ENCODE measurements around the gene PTPRN2.
"Not testable (repeated sequence)": the region's sequence is repeated elsewhere in the genome, so short reads cannot be mapped to it uniquely, and the experiment has no call there.

The PTPRN2 gene

DNA sequence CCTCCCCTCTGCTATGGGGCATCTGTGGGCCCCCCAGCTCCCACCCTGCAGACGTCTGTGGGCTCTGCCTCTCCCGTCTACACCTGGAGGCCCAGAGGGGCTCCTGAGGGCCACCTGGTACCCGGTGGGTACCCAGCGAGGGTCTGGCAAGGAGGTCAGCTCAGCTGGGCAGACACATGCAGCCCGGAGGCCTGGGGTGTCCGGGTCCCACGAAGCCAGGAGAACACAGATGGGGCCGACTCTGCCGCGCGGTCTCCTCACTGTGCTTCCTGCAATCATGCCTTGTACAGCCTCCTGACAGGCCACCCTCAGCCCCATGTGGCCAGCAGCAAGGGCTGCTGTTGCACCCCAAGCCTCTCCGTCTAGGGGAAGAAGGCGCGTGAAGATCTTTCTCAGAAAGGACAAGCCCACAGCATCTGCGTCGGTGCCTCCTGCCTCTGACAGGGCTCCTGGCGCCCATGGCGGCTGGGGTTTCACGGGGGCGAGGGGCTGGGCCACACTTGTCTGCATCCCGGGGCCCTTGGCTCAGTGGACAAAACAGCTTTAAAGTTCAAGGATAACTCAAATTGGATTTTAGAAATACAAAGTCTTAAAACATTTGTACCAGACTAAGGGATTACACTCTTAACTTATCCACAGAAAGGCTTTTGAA is 859.5 kb downstream of the PTPRN2 start:
- DNase-seq = no peak

DNA sequence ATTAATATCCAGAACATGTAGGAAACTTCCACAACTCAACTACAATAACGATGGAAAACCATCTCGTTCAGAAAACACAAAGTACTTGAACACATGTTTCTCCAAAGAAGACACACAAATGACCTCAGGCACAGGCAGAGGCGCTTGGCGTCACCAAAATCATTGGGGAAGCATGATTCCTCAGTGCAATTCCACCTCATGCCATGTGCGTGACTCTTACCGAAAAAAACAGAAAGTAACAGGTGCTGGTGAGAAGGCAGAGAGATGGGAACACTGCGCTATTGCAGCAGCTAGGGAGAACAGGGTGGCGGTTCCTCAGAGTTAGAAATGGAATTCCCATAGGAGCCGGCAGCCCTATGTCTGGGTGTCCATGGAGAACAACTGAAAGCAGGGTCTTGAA is 860.9 kb downstream of the PTPRN2 start:
- DNase-seq = no peak

DNA sequence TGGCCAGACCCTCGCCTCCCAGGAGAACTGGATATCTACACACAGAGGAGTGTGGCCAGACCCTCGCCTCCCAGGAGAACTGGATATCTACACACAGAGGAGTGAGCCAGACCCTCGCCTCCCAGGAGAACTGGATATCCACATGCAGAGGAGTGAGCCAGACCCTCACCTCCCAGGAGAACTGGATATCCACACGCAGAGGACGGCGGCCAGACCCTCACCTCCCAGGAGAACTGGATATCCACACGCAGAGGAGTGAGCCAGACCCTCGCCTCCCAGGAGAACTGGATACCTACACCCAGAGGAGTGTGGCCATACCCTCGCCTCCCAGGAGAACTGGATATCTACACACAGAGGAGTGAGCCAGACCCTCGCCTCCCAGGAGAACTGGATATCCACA is 862.3 kb downstream of the PTPRN2 start:
- not testable (repeated sequence) for DNase-seq

DNA sequence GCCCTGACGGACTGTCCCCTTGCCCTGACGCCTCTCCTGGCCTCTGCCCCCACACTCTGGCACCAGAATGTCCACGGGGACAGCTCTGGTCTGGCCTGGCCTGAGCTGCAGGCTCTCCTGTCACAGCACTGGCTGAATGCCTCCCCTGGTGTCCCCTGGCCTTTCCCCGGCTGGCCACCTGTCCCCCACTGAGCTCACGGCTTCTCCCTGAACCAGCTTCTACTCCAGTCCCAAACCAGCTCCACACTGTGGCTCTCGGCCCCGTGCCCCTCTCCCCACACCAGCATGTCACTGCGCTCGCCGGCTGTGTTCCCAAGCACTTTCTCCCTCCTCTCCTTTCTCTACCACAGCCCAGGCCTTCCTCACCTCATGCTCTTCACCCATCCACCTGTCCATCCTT is 864.4 kb downstream of the PTPRN2 start:
- no peak for DNase-seq

DNA sequence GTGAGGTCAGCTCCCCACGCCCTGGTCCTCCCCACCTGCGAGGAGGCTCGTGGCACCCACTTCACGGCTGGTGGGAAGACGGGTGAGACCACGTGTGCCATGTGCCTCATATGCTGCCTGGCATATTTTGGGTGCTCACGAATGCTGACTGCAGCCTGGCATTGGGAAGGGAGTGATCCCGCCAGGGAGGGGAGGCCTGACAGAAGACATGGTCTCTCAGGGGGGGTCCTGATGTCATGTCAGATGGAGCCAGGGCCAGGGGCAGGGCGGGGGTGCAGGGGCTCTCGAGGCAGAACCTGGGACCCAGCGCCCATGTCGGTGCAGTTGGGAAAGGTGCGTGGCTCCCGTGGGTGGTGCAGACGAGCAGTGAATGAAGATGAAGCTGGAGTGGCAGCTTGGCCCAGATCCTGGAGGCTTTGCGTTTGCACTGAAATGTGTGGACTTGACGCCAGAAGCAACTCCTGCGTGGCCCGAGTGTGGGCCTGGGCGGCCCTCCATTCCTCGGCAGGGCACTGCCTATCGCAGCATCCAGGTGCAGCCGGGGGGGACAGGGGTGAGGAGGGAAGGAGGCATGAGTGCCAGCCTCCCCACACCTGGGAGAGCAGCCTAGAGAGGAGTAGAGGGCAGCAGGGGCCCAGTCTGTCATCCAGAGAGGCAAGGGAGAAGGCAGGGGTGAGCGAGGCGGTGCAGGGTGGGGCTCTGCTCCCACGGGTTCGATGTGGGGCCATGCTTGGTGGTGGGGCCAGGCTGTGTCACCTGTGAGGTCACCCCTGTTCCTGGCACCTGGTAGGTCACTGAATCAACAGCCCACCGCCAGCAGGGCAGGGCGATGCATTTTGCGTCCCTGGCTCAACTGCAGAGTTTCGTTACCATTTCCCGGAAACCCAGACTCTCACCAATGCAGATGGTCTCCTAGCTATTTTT is 865.2 kb downstream of the PTPRN2 start:
- DNase-seq = no peak

DNA sequence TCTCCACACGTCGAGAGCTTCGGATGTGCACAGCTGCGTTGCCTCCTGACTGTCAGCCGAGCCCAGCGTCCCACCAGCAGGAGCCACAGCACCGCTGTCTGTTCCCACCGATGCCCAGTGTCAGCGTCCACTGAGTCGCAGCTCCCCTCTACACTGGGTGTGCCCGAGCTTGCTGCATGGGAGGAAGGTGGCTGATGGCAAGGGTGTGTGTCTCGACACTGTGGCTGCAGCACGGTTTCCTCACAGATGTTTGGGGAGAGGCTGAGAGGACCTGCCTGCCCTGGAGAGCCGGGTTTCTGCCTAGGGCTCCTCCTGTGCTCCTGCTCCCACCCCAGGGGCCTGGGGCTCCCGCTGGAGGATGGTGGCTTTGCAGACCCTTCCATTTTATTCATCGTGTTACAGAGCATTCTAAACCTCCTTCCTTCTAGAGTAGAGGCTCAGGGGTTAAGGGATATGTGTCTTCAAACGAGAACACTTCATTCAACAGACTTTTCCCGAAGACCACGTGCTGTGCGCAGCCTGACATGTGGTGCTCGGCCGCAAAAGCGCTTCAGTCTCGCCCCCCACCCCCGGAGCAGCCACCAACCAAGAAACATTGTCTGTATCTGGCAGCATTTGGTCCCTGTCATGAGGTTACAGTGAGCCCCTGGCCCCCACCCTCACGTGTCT is 866.0 kb downstream of the PTPRN2 start:
- DNase-seq = no peak

DNA sequence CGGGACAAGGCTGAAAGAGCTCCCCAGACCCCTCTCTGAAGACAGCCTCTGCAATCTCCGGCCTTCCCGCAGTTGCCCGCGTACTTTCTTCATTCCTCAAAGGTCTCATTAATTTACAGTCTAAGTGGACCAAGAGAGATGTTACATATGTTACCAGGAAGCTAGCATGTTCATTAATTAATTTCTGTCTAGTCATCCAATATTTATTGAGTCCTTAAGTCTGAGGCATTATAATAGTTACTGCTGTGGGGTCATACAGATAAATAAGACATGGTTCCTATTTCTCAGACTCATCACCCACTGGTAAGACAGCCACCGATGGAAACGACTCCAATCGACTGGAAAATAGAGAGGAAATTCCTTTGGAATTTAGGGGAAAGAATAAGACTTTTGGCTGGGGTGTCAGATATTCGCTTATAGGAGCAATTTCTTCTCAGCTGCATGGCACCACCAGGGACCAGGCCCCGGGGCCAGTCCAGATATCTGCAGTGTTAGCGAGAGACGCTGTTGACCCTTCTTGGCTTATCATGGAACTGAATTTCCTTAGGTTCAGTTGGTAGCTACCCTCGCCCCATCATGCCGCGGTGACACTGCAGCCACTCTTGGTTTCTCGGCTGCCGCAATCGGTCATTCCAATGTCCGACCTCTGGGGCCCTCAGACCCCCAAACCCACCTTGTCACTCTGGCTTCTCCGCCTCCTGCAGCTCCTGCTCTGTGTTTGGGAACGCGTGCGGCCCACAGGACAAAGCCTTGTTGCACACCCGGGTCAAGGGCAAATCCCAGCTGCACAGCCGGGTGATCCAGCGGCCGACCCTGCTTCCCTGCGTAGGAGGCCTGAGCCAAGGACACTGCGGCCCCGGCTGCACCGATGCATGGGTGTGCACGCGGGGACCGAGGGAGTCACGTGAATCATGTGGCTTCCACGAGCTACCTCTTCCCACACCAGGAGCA is 867.6 kb downstream of the PTPRN2 start:
- DNase-seq = no peak

DNA sequence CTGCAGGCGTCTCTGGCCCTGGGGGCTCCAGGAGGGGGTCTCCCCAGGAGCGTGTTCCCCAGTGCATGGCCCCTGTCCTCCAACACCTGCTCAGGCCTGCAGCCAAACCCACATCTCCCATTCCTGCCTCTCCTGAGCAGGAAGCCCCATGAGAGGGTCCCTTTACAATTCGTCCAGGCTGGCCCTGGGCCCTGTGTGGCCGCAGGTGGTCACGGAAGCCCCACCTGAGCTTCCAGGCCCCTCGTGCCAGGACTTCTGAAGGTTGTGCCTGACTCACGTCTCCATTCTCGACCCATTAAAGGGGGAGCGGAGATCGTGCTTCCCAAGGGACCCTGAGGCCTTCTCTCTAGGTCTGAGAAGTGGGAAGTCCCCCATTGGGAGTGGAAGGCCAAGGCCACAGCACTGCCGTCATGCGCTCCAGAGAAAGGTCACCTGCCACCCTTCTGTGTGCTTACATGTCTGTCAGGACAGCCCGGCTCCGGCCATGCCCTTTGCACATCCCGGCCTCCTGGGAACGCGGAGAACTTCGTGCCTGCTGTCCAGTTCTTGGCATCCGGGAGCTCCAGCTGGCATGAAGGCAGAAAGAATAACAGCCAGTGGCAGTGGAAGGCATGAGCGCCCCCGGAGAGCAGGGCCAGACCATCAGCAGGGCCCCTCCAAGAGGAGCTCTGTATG is 868.5 kb downstream of the PTPRN2 start:
- DNase-seq = no peak

DNA sequence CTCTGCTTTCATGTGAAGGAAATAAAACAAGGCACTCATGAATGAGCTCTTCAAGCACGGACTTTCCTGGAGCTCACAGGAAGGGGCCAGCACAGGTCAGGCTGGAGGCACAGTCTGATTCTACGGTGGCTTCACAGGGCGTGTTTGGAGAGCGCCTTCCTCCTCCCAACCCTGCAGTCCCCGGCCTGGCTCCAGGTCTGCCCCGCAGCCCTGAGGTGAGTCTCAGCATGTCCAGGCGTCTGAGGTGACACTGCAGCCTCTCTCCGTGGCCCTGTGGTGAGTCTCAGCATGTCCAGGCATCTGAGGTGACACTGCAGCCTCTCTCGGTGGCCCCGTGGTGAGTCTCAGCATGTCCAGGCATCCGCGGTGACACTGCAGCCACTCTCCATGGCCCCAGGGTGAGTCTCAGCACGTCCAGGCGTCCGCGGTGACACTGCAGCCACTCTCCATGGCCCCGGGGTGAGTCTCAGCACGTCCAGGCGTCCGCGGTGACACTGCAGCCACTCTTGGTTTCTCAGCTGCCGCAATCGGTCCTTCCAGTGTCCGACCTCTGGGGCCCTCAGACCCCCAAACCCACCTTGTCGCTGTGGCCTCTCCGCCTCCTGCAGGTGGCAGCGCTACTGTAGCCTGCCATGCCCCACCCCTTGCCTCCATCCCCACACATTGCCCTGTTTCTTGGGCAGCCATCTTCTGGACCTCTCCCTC is 869.2 kb downstream of the PTPRN2 start:
- DNase-seq = no peak

DNA sequence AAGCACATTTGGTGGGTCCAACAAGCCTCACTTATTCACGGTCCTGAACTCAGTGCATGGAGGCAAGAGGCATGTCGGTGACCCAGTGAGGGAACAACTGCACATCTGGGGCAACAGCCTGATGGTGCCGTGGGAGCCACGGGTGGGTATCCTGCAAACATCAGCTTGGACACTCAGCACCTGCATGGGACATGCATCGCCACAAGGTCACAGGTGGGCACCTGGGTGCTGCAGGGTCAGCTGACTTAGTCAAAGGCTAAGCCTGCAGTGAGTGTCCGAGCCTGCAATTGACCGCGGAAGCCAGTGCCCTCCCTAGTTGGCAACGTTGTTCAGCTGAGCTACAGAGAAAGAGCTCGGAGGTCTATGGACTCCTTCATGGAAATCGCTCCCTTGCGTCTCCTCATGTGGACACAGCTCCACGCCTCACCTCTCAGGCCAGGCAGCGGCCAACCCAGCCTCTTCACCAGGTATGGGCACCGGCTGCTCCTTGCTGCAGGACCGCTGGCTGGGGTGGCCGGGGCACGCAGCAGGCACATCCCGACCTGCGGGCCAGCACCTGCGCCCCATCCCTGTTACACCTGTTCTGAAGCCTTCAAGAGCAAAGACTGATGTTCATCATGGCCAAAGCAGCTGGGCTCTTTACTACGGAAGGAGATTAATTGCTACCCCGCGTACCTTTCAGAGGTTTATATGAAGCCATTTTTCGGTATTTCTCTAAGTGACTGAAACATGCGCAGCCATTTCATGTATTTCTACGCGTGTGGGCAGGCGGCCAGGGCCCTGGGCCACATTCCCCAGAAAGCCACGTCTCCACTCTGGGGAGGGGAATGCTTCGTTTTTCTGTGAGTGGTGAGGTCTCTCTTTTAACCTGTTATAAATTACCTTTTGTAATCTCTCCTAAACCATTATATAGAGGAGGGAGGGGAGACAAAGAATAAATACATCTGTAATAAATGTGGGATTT is 870.1 kb downstream of the PTPRN2 start:
- DNase-seq = no peak

DNA sequence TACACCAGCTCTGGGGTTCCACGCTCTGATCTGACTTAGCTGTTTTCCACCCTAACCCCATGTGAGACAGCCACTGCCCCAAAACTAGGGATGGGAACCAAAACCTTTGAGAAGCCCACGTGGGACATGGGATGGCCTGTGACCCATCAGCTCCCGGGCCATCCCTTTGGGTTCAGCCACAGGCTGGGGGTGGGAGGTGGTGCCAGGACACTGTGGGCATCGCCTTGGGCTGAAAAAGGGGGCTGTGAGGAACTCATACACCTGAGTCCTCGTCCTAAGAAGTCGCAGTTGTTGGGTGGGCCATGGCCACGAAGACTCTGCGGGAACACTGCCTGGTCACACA is 871.7 kb downstream of the PTPRN2 start:
- DNase-seq = no peak

DNA sequence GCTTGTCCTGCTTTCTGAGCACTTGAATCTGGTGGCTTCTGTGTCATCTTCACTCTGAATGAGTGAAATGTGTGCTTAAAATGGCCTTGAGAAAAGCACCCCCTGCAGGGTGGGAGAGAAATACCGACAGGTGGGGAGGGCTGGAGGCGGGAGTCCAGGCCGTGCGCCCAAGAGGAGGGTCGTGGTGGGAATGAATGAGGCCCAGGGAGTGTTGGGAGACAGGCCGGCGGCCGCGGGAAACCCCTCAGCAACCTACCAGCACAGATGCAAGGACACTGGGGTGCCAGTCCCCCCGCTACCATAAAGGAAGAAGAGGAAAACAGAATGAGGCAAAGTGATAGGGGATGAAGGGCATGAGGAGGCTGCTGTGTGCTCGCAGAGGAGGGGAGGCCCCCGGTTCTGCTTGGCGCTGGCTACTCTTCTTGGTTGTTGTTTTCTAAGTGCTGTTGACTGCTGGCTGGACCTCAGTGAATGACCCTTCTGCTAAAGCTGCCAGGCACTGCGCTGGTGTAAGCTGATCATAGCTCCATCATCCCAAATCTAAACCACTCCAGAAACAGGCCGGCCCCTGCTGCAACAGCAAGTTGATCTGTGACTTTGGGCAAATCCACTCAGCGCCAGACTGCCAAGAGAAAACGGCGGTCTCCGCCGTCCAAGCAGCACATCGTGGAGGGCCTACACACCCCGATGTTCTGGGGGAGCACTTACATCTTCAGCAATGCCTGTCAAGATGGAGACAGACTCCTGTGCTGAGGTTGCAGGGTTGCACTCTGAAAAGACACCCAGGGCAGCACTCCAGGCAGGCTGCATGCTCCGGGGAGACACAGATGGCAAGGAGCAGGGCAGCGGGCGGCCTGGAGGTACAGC is 872.3 kb downstream of the PTPRN2 start:
- DNase-seq = no peak

DNA sequence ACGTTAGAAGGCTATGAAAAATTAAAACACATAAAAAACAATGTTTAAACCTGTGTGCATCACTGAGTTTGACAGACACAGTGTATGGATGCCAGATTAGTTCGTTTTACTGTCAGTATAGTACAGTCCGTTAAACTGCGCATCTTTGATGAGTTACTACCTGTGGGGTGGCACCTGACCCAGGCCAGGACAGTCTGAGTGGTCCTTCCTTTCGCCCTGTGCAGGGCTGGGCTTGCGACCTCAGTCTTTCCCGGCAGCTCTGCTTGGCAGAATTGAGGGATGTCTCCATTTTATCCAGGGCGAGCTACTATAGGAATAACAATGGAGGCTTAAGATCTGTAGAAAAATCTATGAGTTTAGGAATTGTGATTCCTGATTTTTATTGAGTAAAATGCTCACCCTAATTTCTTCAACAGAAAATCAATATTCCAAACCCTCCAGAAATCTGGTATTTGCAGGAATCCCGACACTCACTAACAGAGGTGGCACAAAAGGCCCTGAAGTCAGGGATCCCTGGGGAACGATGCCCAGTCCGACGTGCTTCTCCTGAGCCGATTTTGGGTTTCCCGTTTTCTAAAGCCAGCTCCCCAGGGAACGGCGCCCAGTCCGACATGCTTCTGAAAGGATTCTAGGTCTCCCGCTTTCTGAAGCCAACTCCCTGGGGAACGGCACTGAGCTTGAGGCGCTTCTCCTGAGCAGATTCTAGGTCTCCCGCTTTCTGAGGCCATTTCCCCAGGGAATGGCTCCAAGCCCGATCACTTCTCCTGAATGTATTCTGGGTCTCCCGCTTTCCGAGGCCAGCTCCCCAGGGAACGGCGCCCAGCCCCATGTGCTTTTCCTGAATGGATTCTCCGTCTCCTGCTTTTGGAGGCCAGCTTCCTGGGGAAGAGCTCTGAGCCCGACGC is 873.2 kb downstream of the PTPRN2 start:
- DNase-seq = no peak

DNA sequence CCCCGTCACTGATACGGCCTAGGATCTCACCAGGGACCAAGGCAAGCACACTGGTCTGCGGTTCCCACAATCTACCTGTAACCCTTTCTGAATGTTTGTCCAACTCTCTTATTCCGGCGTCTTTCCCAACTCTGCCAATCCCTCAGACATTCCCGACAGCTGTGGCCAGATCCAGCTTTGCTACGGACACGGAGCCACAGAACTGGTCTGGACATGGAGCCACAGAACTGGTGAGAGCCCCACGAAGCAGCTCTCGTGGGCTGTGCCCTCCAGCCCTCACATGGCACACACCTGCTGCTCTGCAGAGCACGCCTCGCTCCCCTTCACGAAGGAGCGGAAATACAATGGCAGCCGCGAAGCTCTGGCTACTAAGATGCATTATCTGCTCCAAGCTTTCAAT is 874.0 kb downstream of the PTPRN2 start:
- DNase-seq = no peak

DNA sequence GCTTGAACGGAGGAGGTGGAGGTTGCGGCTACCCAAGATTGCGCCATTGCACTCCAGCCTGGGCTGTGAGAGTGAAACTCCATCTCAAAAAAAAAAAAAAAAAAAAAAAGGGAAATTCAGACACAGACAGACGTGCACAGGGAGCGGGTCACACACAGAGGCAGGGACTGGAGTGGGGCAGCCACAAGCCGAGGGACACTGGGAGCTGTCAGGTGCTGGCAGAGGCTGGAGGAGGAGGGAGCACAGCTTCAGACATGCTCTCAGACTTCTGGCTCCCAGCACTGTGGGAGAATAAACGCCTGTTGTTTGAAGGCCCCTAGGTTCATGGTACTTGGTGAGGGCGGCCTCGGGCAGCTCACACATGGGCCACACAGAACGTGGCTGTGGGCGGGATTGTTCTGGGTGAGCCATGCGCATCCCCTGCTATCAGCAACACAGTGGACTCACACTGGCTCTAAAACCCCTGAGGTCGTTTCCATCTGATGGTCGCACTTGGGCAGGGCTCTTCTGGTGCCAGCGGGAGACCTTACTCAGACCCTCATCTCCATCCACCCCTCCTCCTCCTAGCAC is 874.9 kb downstream of the PTPRN2 start:
- no peak for DNase-seq

DNA sequence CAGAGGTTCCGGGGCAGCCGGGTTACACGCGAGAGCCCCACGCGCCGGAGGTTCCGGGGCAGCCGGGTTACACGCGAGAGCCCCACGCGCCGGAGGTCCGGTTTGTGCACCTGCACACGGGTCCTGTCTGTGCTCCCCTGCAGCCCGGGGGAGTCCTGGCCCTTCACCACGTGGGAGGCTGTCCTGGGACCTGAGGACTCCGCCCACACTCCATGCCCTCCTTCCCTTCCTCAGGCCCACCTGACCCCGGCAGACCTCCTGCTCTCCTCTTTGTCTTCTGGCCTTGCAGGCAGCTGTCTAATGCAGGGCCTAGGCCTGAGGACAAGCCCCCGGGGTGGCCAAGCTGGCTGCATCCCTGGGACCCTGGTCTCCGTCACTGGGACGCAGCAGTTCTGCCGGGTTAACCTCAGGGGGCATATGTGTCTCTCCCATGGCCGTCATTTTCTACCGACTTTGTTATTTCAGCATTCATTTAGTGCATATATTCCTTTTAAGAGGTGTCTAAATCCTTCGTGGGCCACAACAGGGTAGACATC is 876.2 kb downstream of the PTPRN2 start:
- DNase-seq = no peak

DNA sequence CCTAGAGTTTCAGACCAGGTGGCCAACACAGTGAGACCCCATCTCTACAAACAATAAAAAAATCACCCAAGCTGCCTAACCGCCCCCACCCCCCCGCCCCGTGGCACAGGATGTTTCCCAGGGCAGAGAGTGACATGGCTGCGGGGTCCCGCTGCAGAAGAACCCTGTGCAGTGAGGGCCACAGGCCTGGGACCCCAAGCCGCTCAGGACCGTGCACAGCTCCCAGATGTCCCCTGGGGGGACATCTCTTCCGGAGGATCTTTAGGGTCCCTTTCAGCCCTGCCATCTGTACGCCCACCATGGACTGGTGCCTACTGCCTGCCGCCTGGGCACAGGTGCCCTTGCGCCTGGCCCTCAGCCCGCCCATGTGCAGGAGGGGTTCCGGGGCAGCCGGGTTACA is 877.2 kb downstream of the PTPRN2 start:
- no peak for DNase-seq
